Uterus (tissue), 2 donors: ENCODE measurements around the gene IPO11.
"Not testable (repeated sequence)": the region's sequence is repeated elsewhere in the genome, so short reads cannot be mapped to it uniquely, and the experiment has no call there.

Experiments
- CTCF ChIP-seq, 4 experiments: fragments of 200-600 bp in 2 of 4; fragments of 450-650 bp in 2 of 4; sonication (generic) in 2 of 4; IDR thresholded peaks; one replicate each; pipeline ENCODE4 v1.5.1; 2016 to 2019; ENCODE audit warnings: antibody characterized with exemption in 4 of 4, mild to moderate bottlenecking in 2 of 4, moderate library complexity in 1 of 4
- POLR2A ChIP-seq, 2 donors: fragments of 450-650 bp; IDR thresholded peaks; one replicate each; pipeline ENCODE4 v1.6.1; 2016; ENCODE audit warnings: antibody characterized with exemption in 2 of 2, mild to moderate bottlenecking in 1 of 2, moderate library complexity in 1 of 2

GRCh38 chr5:62624436-62624835 lies 211.9 kb downstream of the IPO11 start:
- TF ChIP-seq CTCF, POLR2A (IDR thresholded peaks at IDR 0.05): not testable (repeated sequence)
